CD4-positive, alpha-beta T cell (primary cell): ENCODE results near the gene SWAP70. TPM values are rescaled to one million over a fixed set of nuclear protein-coding genes. Genes with fewer than 3 reads are reported as not detected.
A peak's percentile ranks its signal among the peaks of the same experiment; 100 is the strongest.

Experiments
- ATAC-seq: fragments of 200-7000 bp; cut with Tn5 transposase; one replicate; pipeline ENCODE4 v1.10.0; 2022; ENCODE audit warnings: mild to moderate bottlenecking; ENCODE audit not compliant: poor library complexity
- CTCF ChIA-PET: fragments of 350-600 bp; sonication (Branson Sonifier 250); formaldehyde crosslinking; loops from one replicate; lab custom pipeline; 2021; ENCODE audit warnings: antibody characterized with exemption, inconsistent platforms; lab: Charles Lee
- POLR2A ChIA-PET: fragments of 350-600 bp; sonication (Branson Sonifier 250); formaldehyde crosslinking; loops from one replicate; lab custom pipeline; 2021; ENCODE audit warnings: antibody characterized with exemption, inconsistent platforms; lab: Charles Lee
- DNase-seq, 14 experiments: peaks; one replicate each; pipeline ENCODE4 v3.0.0-alpha.2; 2013 to 2020; ENCODE audit warnings: mixed read lengths in 2 of 14
- H3K27ac ChIP-seq, 2 donors: one replicate each; pipeline versions ENCODE4 v1.5.1 to v1.7.0; 2013; ENCODE audit warnings: low read length in 2 of 2, low read depth in 1 of 2, mild to moderate bottlenecking in 1 of 2
- H3K27me3 ChIP-seq, 2 experiments: 1 replicate in 1 of 2; 2 replicates in 1 of 2; pipeline versions ENCODE4 v1.6.1 to v1.7.0; 2013; ENCODE audit warnings: low read length in 2 of 2, control low read depth in 1 of 2, mild to moderate bottlenecking in 1 of 2, moderate library complexity in 1 of 2; ENCODE audit not compliant: insufficient read depth in 2 of 2, control insufficient read depth in 1 of 2
- H3K36me3 ChIP-seq: one replicate; pipeline ENCODE4 v1.6.1; 2013; ENCODE audit warnings: low read length, control low read depth; ENCODE audit not compliant: insufficient read depth
- H3K4me1 ChIP-seq: one replicate; pipeline ENCODE4 v1.6.1; 2013; ENCODE audit warnings: low read length, control low read depth; ENCODE audit not compliant: insufficient read depth
- H3K4me3 ChIP-seq: one replicate; pipeline ENCODE4 v1.5.1; 2013; ENCODE audit warnings: mild to moderate bottlenecking, low read length, moderate library complexity
- H3K9me3 ChIP-seq, 2 experiments: 1 replicate in 1 of 2; 2 replicates in 1 of 2; pipeline versions ENCODE4 v1.6.1 to v1.7.0; 2013; ENCODE audit warnings: low read length in 2 of 2, mild to moderate bottlenecking in 2 of 2, control low read depth in 1 of 2, moderate library complexity in 1 of 2; ENCODE audit not compliant: control insufficient read depth in 1 of 2, insufficient read depth in 1 of 2
- H3K27ac Mint-ChIP-seq: one replicate; pipeline ENCODE4 v1.8.0; 2020; ENCODE audit warnings: mixed read lengths
- H3K27me3 Mint-ChIP-seq: one replicate; pipeline ENCODE4 v1.8.0; 2021; ENCODE audit warnings: mixed read lengths
- H3K36me3 Mint-ChIP-seq: one replicate; pipeline ENCODE4 v1.8.0; 2021; ENCODE audit warnings: low read depth, mixed read lengths
- H3K4me1 Mint-ChIP-seq: one replicate; pipeline ENCODE4 v1.8.0; 2021; ENCODE audit warnings: low read depth, mixed read lengths
- H3K4me3 Mint-ChIP-seq: one replicate; pipeline ENCODE4 v1.8.0; 2020; ENCODE audit warnings: mild to moderate bottlenecking, mixed read lengths
- H3K9me3 Mint-ChIP-seq: one replicate; pipeline ENCODE4 v1.8.0; 2020; ENCODE audit warnings: mixed read lengths
- CTCF ChIP-seq: fragments of 200-600 bp; IDR thresholded peaks from one replicate; pipeline ENCODE4 v1.8.0; 2022; ENCODE audit warnings: antibody characterized with exemption, mild to moderate bottlenecking
- intact Hi-C, 2 experiments: fragments of 100-400 bp; cut with DNase I in 1 of 2; cut with micrococcal nuclease in 1 of 2; formaldehyde crosslinking; loops; one replicate each; pipeline versions ENCODE4 v1.15.1 to v1.9.0; 2023 to 2025; cut with DNase I, micrococcal nuclease
- total RNA-seq, 174 experiments: library from RNA in 2 of 174; stranded (reverse) in 2 of 174; gene quantifications; one replicate each; pipeline ENCODE4 v1.2.3 and lab custom pipeline; 2021 to 2026

The SWAP70 gene
- total RNA-seq, 2 experiments from 2014 or later = 4.0 to 4.1 TPM

- no peaks in the 10 kb centered on the region for H3K27me3 ChIP-seq
- CTCF ChIA-PET = no interaction called here
- ATAC-seq = no peak
- POLR2A ChIA-PET = no interaction called here
- Mint-ChIP-seq H3K4me3 (no peak overlapping the region), H3K27ac (no peak overlapping the region), H3K36me3 (peaks cover 62% of the 10 kb centered on the region), H3K9me3 (peaks cover 14% of the 10 kb centered on the region), H3K27me3 (no peaks in the 10 kb centered on the region), H3K4me1 (peaks cover 13% of the 10 kb centered on the region)
- peaks cover 0 to 13% of the 10 kb centered on the region in 2 experiments for H3K9me3 ChIP-seq
- no peak for DNase-seq
- peaks cover 7% of the 10 kb centered on the region for H3K36me3 ChIP-seq
- intact Hi-C loops = no loop called here
- H3K4me3 ChIP-seq = no peak overlapping the region
- no peak for TF ChIP-seq CTCF
- no peak overlapping the region for H3K27ac ChIP-seq
- H3K4me1 ChIP-seq = no peaks in the 10 kb centered on the region
Observed at GRCh38 chr11:9735919-9736318, 72.0 kb downstream of the SWAP70 start.

DNA sequence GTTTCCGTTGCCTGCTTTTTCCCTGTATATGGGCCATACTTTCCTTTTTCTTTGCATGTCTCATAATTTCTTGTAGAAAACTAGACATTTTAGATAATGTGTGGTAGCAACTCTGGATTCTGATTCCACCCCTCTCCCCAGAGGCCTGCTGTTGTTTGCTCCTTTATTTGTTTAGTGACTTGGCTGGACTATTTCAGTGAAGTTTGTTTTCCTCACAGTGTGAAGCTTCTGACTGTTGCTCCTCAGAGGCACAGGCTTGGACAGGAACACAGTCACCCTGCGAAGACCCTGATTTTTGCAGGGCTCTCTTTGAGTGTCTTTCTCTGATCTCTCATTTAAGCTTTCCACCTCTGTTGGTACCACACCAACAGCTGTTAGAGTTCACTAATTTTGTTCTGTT, 72.5 kb downstream of the SWAP70 start:
- intact Hi-C loops = no loop called here
- H3K4me1 Mint-ChIP-seq = peaks cover 13% of the 10 kb centered on the region
- H3K4me1 ChIP-seq = no peaks in the 10 kb centered on the region
- ATAC-seq = no peak
- H3K27ac ChIP-seq = no peak overlapping the region
- H3K36me3 Mint-ChIP-seq = peaks cover 64% of the 10 kb centered on the region
- ChIA-PET CTCF (interaction anchor here (1.0 kb wide), 1 partner anchor 22 kb away, joined by 4 read pairs; no protein-coding TSS in a partner anchor), POLR2A (no interaction called here)
- no peaks in the 10 kb centered on the region for H3K27me3 Mint-ChIP-seq
- no peak for TF ChIP-seq CTCF
- H3K4me3 ChIP-seq = no peak overlapping the region
- H3K9me3 ChIP-seq = peaks cover 0 to 13% of the 10 kb centered on the region in 2 experiments
- no peak overlapping the region for H3K4me3 Mint-ChIP-seq
- no peaks in the 10 kb centered on the region for H3K27me3 ChIP-seq
- peaks cover 7% of the 10 kb centered on the region for H3K36me3 ChIP-seq
- no peak overlapping the region for H3K27ac Mint-ChIP-seq
- peaks cover 14% of the 10 kb centered on the region for H3K9me3 Mint-ChIP-seq
- no peak for DNase-seq

DNA sequence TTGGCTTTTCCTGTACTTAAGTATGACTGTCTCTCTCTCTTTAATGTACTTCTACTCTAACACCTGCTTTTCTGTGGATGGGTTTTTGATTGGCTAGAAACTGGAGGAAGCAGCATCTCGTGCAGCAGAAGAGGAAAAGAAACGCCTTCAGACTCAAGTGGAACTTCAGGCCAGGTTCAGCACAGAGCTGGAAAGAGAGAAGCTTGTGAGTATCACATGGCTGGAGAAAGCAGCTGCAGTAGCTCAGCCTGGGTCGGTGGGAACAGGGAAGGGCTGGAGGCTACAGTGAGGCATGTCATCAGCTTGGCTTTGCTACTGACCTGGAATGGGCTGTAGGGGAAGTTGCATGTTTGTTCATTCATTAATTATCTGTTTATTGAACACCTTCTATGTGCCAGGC, 74.2 kb downstream of the SWAP70 start:
- H3K36me3 Mint-ChIP-seq = peaks cover 62% of the 10 kb centered on the region
- CTCF ChIA-PET = no interaction called here
- POLR2A ChIA-PET = interaction anchor here (0.7 kb wide), 1 partner anchor 35 kb away, joined by 3 read pairs; no protein-coding TSS in a partner anchor
- H3K4me1 Mint-ChIP-seq = peaks cover 13% of the 10 kb centered on the region
- ATAC-seq (no peak), DNase-seq (no peak)
- peaks cover 14% of the 10 kb centered on the region for H3K9me3 Mint-ChIP-seq
- Histone ChIP-seq H3K4me1 (no peaks in the 10 kb centered on the region), H3K27me3 (no peaks in the 10 kb centered on the region), H3K9me3 (peaks cover 0 to 13% of the 10 kb centered on the region in 2 experiments), H3K4me3 (no peak overlapping the region), H3K27ac (no peak overlapping the region), H3K36me3 (peaks cover 7% of the 10 kb centered on the region)
- intact Hi-C loops = no loop called here
- TF ChIP-seq CTCF = no peak
- H3K27me3 Mint-ChIP-seq = no peaks in the 10 kb centered on the region
- no peak overlapping the region for H3K4me3 Mint-ChIP-seq
- H3K27ac Mint-ChIP-seq = peak overlapping the region; percentile 66
